GM23248 (cell line): ENCODE results near the gene TMEM95.

Source experiments
- EZH2 ChIP-seq: fragments of 200-600 bp; sonication (generic); IDR thresholded peaks from 2 replicates; pipeline ENCODE4 v1.6.1; 2018; ENCODE audit warnings: antibody characterized with exemption, mild to moderate bottlenecking; ENCODE audit not compliant: insufficient read depth, poor library complexity, severe bottlenecking
- EZH2phosphoT487 ChIP-seq: fragments of 200-600 bp; sonication (generic); IDR thresholded peaks from 2 replicates; pipeline ENCODE4 v1.6.1; 2018; ENCODE audit warnings: antibody characterized with exemption, moderate library complexity, mild to moderate bottlenecking, low read depth; ENCODE audit not compliant: insufficient read depth

DNA sequence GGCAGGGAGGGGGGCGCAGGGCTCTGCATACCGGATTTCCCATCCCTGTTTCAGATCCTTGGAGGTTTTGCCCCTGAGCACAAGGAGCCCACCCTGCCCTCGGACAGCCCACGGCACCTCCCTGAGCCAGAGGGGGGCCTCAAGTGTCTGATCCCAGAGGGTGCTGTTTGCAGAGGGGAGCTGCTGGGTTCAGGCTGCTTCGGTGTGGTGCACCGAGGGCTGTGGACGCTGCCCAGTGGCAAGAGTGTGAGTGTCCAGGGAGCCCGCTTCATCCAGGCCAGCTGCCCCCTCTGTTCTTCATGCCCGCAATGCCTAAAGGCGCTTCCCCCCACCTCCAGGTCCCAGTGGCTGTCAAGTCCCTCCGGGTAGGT lies 28.4 kb downstream of the TMEM95 start:
- TF ChIP-seq EZH2 (no peak), EZH2phosphoT487 (no peak)
